ENCODE measurements around the gene ARHGAP42.

The ARHGAP42 gene

DNA sequence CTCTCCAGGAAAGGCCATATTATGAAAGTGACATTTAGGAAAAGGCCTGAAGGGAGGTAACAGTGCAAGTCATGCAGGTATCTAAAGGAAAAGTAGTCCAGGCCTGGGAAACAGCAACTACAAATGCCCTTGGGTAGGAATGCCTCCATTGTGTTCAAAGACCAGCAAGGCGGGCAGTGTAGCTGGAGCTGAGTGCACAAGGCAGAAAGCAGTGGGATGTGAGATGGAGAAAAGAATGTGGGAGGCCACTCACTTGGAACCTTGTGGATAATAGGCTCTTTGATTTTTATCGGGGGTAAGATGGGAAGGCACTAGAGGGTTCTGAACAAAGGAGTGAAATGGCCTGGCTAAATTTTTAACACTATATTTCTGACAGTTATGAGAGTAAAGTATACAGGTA lies 253.9 kb downstream of the ARHGAP42 start:
- no peak for DNase-seq (ENCODE audit: insufficient read length)
- FAIRE-seq: no peak
- TF ChIP-seq POLR2AphosphoS5 (IDR thresholded peaks at IDR 0.05; ENCODE audit: low read depth, low read length): no peak
- TF ChIP-seq TAF1 (IDR thresholded peaks at IDR 0.05; ENCODE audit: borderline replicate concordance, low read depth, low read length): no peak
- TF ChIP-seq POLR2A (IDR thresholded peaks at IDR 0.05; ENCODE audit: low read depth, low read length): no peak

DNA sequence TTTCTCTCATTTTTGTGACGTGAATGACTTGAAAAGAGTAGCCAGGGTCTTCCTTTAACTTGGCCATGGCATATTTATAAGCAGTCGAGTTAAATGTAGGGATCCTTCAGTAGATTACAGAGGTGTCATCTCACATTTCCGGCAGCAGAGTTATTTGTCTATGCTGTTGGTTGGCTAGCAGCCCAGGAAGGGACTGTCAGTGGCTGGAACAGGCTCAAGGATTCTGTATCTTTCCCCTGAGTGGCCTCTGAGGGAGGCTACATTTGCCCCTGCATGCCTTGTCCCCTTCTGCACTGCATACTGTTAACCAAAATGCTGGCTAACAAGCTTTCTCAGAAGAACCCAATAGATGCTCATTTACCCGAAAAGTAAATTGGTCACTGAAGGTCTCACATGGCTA lies 254.9 kb downstream of the ARHGAP42 start:
- TF ChIP-seq POLR2AphosphoS5 (IDR thresholded peaks at IDR 0.05; ENCODE audit: low read depth, low read length) (no peak), TAF1 (IDR thresholded peaks at IDR 0.05; ENCODE audit: borderline replicate concordance, low read depth, low read length) (no peak), POLR2A (IDR thresholded peaks at IDR 0.05; ENCODE audit: low read depth, low read length) (no peak)
- FAIRE-seq (no peak), DNase-seq (ENCODE audit: insufficient read length) (no peak)

DNA sequence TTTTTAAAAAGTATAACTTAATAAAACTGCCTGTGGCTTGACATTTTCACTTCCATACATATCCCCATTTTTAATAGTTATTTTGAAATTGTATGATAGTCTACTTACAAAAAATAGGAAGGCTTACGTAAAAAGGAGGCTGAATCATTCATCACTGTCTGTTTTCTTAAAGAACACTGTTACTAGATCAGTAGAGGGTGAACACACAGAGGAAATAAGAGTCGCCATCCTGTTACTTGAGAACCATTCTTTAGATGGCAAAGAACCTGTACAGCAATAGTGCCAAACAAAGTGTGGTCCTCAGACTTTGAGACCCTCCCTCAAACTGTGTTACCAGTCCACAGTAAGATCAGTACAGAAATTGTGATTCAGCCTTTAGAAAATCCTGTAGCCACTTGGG lies 261.8 kb downstream of the ARHGAP42 start:
- FAIRE-seq: no peak
- no peak for DNase-seq (ENCODE audit: insufficient read length)
- no peak for TF ChIP-seq TAF1 (IDR thresholded peaks at IDR 0.05; ENCODE audit: borderline replicate concordance, low read depth, low read length)
- no peak for TF ChIP-seq POLR2AphosphoS5 (IDR thresholded peaks at IDR 0.05; ENCODE audit: low read depth, low read length)
- no peak for TF ChIP-seq POLR2A (IDR thresholded peaks at IDR 0.05; ENCODE audit: low read depth, low read length)

DNA sequence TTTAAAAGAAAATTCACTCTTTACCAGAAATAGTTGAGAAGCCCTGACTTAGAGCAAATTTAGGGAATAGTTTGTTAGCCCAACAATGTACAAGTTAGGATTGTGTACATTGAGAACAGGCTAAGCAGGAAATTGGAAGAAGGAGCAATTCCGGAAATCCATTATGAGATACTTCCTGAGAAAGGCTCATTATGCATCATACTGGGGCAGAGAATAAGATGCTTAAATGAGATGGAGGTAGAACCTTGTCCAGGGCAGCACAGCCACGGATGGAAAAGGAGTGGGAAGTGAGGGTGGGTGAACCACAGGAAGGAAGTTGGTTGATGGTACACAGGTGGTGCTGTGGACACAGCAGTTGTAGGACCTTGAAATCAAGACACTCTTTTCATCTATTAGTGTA lies 262.4 kb downstream of the ARHGAP42 start:
- DNase-seq (ENCODE audit: insufficient read length) (no peak), FAIRE-seq (no peak)
- TF ChIP-seq POLR2AphosphoS5 (IDR thresholded peaks at IDR 0.05; ENCODE audit: low read depth, low read length) (no peak), POLR2A (IDR thresholded peaks at IDR 0.05; ENCODE audit: low read depth, low read length) (no peak), TAF1 (IDR thresholded peaks at IDR 0.05; ENCODE audit: borderline replicate concordance, low read depth, low read length) (no peak)

DNA sequence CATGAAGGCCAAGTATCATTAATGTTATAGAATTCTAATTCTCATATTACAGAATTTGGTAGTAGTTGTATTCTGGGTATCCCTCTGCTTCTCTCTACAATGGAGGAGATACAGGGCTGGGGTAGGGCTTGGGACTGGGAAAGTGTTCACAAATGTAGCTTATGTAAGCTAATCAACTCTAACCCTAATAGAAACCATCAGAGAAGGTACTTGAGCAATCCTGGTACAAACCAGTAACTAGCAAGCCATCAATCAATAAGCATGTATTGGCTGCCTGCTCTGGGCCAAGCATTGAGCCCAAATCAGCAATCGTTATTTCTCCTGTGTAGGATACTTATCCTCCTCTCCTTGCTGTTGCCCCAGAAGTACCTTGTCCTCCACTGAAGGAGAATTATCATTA lies 268.2 kb downstream of the ARHGAP42 start:
- no peak for TF ChIP-seq POLR2AphosphoS5 (IDR thresholded peaks at IDR 0.05; ENCODE audit: low read depth, low read length)
- no peak for TF ChIP-seq TAF1 (IDR thresholded peaks at IDR 0.05; ENCODE audit: borderline replicate concordance, low read depth, low read length)
- TF ChIP-seq POLR2A (IDR thresholded peaks at IDR 0.05; ENCODE audit: low read depth, low read length): no peak
- FAIRE-seq (no peak), DNase-seq (ENCODE audit: insufficient read length) (no peak)

DNA sequence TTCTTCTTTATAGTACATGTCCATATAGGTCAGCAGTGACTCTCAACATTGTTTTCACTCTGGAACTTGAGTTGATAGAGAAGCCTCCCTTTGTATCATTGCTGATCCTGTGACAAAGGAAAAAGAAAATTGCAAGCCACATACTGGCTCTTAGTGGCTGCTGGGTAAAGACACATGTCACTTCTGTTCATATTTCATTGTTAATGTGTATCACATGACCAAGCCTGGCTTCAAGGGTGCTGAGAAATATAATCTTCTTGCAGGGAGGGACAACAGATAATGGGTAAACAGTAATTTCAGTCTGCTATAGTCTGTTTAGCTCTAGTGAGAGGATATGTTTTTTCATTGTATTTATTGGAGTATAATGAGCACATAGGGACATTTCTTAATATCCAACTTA lies 269.3 kb downstream of the ARHGAP42 start:
- FAIRE-seq: no peak
- TF ChIP-seq TAF1 (IDR thresholded peaks at IDR 0.05; ENCODE audit: borderline replicate concordance, low read depth, low read length) (no peak), POLR2A (IDR thresholded peaks at IDR 0.05; ENCODE audit: low read depth, low read length) (no peak), POLR2AphosphoS5 (IDR thresholded peaks at IDR 0.05; ENCODE audit: low read depth, low read length) (no peak)
- DNase-seq (ENCODE audit: insufficient read length): no peak

DNA sequence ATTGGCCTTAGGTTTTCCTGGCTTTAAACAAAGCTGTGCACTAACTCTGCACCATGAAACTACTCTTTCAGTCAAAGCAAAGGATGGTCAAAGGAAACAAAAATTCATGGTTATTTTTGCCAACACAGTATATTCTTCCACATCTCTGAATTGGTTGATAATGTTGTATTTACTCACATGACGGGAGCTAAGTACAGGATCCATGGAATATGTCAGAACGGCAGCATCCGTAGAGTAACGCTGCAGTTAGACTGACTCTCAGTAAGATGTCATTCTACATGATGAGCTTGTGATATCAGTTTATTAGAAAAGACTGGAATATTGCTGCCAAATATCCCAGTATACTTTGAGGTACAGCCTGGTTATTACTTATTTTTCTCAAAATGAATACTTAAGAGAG lies 270.4 kb downstream of the ARHGAP42 start:
- FAIRE-seq (no peak), DNase-seq (ENCODE audit: insufficient read length) (no peak)
- TF ChIP-seq TAF1 (IDR thresholded peaks at IDR 0.05; ENCODE audit: borderline replicate concordance, low read depth, low read length): no peak
- no peak for TF ChIP-seq POLR2A (IDR thresholded peaks at IDR 0.05; ENCODE audit: low read depth, low read length)
- no peak for TF ChIP-seq POLR2AphosphoS5 (IDR thresholded peaks at IDR 0.05; ENCODE audit: low read depth, low read length)

DNA sequence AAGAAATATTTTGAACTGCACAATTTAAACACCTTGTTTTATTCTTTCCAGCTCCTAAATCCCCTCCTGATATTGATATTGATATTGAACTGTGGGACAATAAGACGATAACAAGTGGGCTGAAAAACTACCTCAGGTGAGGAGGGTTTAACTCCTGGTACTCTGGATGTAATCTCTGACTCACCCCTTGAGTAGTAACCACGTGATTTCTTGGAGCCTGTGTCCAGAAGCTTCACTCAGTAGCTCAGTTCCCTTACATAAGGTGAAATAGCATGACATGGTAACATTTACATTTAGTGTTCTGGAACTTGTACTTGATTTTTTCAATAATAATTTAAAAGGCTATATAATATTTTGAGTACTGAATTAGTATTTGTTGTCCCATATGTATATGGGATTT lies 274.5 kb downstream of the ARHGAP42 start:
- TF ChIP-seq POLR2AphosphoS5 (IDR thresholded peaks at IDR 0.05; ENCODE audit: low read depth, low read length) (no peak), TAF1 (IDR thresholded peaks at IDR 0.05; ENCODE audit: borderline replicate concordance, low read depth, low read length) (no peak), POLR2A (IDR thresholded peaks at IDR 0.05; ENCODE audit: low read depth, low read length) (no peak)
- DNase-seq (ENCODE audit: insufficient read length) (no peak), FAIRE-seq (no peak)

DNA sequence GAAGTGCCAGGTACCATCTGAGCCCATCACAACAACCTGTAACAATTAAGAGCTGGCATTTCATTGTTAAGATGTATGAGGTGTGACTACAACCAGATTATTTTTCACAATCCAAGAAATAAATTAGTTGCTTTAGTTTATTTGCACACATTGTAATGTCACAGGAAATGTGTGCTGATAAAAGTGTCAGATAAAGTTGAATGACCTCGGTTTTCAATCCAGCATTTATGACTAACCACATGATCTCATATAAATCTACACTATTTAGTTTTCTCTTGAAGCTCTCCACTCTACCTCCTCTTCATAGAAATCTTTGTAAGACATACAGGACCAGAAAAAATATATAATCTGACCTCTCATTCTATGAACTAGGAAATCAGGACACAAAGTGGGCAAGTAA lies 276.3 kb downstream of the ARHGAP42 start:
- TF ChIP-seq POLR2A (IDR thresholded peaks at IDR 0.05; ENCODE audit: low read depth, low read length) (no peak), TAF1 (IDR thresholded peaks at IDR 0.05; ENCODE audit: borderline replicate concordance, low read depth, low read length) (no peak), POLR2AphosphoS5 (IDR thresholded peaks at IDR 0.05; ENCODE audit: low read depth, low read length) (no peak)
- FAIRE-seq (peak; percentile 14), DNase-seq (ENCODE audit: insufficient read length) (no peak)

DNA sequence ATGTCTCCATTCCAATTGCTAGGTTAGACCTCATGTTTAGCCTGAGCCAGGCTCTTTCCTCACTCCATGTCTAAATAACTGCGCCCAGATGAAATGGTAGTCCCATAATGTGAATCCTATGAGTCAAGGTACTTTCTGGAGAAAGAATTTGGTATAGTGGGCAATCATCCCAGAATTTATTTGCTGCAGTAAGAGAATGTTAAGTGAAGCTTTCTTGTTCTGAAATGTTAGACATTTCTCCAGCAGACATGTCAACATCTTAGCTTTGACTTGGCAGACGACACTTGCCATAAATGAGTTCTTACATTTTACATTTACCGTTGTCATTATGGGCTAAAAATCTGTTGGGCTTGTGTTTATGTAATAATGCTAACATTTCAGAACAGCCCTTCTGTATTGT lies 277.3 kb downstream of the ARHGAP42 start:
- FAIRE-seq: peak; percentile 51
- no peak for DNase-seq (ENCODE audit: insufficient read length)
- no peak for TF ChIP-seq TAF1 (IDR thresholded peaks at IDR 0.05; ENCODE audit: borderline replicate concordance, low read depth, low read length)
- no peak for TF ChIP-seq POLR2A (IDR thresholded peaks at IDR 0.05; ENCODE audit: low read depth, low read length)
- TF ChIP-seq POLR2AphosphoS5 (IDR thresholded peaks at IDR 0.05; ENCODE audit: low read depth, low read length): no peak

DNA sequence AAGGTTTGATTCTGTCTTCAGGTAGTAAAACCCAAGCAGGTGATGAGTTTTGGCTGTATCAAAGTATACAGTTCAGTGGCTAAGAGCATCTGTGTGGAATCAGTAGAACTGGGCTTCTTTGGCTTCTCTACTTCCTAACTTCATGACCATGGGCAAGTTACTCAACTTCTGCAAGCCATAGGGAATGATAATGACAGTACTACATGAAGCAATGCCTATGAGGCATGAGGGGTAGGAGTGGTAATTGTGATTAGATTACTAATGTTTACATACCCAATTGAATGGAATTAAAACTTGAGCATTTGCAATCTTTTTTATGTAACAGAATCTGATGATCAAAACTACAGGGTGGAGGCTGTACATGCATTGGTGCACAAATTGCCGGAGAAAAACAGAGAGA lies 278.3 kb downstream of the ARHGAP42 start:
- TF ChIP-seq POLR2AphosphoS5 (IDR thresholded peaks at IDR 0.05; ENCODE audit: low read depth, low read length) (no peak), TAF1 (IDR thresholded peaks at IDR 0.05; ENCODE audit: borderline replicate concordance, low read depth, low read length) (no peak), POLR2A (IDR thresholded peaks at IDR 0.05; ENCODE audit: low read depth, low read length) (no peak)
- no peak for FAIRE-seq
- DNase-seq (ENCODE audit: insufficient read length): no peak

DNA sequence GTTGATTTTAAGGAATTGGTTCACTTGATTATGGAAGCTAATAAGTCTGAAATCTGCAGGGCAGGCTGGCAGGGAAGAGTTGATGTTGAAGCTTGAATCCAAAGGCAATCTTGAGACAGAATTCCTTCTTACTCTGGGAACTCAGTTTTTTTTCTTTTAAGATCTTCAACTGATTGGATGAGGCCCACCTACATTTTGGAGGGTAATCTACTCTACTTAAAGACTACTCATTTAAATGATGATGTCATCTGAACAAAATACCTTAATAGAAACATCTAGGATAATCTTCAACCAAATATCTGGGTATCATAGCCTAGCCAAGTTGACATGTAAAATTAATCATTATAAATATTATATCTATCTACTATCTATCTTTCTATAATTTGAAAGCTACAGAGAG lies 279.3 kb downstream of the ARHGAP42 start:
- DNase-seq (ENCODE audit: insufficient read length): no peak
- no peak for FAIRE-seq
- TF ChIP-seq POLR2AphosphoS5 (IDR thresholded peaks at IDR 0.05; ENCODE audit: low read depth, low read length) (no peak), TAF1 (IDR thresholded peaks at IDR 0.05; ENCODE audit: borderline replicate concordance, low read depth, low read length) (no peak)

DNA sequence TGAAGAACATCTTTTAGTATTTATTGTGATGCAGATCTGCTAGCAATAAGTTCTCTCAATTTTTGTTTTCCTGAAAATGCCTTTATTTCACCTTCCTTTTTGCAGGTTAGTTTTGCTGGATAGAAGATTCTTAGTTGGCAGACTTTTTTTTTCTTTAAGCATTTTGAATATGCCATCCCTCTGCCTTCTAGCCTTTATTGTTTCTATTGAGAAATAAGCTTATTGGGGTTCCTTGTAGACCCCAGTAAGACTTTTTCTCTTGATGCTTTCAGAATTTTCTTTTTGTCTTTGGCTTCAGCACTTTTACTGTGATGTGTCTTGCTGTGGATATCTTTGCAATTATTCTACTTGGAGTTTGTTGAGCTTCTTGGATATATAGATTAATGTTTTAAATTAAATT lies 281.9 kb downstream of the ARHGAP42 start:
- no peak for FAIRE-seq
- no peak for TF ChIP-seq POLR2AphosphoS5 (IDR thresholded peaks at IDR 0.05; ENCODE audit: low read depth, low read length)
- no peak for TF ChIP-seq TAF1 (IDR thresholded peaks at IDR 0.05; ENCODE audit: borderline replicate concordance, low read depth, low read length)
- no peak for TF ChIP-seq POLR2A (IDR thresholded peaks at IDR 0.05; ENCODE audit: low read depth, low read length)
- no peak for DNase-seq (ENCODE audit: insufficient read length)

All from GM12892 (cell line).